LNCaP clone FGC (cell line): Measurements from ENCODE around the gene SASH3.

ENCODE experiments used
- DNase-seq: peaks from one replicate; pipeline ENCODE4 v3.0.0-alpha.2; 2011; ENCODE audit warnings: low read depth
- H3K4me3 ChIP-seq: 2 replicates; pipeline ENCODE4 v1.5.1; 2011; ENCODE audit warnings: mild to moderate bottlenecking, low read depth, low read length, control low read depth
- TF ChIP-seq, protein P1 (sequence below): IDR thresholded peaks from 2 replicates; pipeline ENCODE4 v1.5.1; 2012; ENCODE audit warnings: mild to moderate bottlenecking; ENCODE audit not compliant: control insufficient read depth, insufficient read depth; ENCODE audit errors: extremely low read depth

SASH3 gene

DNA sequence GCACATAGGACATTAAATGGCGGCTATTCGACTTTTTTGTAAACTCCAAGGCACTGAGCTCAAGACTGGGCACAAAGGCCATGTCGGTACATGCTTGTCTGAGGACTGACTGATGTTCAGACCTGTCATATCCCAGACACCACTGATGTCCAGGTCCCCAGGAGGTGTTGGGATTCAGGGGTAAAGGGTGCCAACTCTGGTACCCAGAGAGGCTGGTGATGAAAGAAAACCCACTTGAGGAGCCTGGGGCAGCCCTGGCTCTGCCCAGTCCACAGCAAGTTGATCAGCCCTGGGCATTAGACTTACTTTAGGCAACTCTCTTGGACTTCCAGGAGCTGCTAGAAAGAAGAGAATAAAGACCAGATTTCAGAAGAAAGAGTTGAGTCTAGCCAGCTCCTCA lies 18.7 kb downstream of the SASH3 start:
- no peak overlapping the region for H3K4me3 ChIP-seq
- TF ChIP-seq, protein P1, sequence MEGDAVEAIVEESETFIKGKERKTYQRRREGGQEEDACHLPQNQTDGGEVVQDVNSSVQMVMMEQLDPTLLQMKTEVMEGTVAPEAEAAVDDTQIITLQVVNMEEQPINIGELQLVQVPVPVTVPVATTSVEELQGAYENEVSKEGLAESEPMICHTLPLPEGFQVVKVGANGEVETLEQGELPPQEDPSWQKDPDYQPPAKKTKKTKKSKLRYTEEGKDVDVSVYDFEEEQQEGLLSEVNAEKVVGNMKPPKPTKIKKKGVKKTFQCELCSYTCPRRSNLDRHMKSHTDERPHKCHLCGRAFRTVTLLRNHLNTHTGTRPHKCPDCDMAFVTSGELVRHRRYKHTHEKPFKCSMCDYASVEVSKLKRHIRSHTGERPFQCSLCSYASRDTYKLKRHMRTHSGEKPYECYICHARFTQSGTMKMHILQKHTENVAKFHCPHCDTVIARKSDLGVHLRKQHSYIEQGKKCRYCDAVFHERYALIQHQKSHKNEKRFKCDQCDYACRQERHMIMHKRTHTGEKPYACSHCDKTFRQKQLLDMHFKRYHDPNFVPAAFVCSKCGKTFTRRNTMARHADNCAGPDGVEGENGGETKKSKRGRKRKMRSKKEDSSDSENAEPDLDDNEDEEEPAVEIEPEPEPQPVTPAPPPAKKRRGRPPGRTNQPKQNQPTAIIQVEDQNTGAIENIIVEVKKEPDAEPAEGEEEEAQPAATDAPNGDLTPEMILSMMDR: no peak
- no peak for DNase-seq

DNA sequence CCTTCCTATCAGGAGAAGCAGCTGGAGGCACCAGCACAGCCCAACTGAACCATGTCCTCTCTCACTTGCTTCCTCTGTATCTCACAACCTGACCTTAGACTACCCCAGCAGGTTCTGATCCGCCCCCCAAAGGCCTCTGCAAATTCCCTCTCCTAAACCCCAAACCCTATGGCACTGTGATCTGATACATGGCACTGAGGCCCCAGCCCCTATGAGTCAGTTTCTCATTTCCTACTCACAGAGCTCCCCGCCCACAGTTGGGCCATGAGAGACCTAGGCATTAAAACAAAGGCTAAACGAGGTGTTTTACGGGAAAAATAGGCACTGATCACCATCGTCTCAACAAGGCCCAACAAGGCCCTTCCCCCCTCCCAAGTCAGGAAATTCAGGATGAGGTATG lies 19.1 kb downstream of the SASH3 start:
- TF ChIP-seq, protein P1: no peak
- no peak for DNase-seq
- H3K4me3 ChIP-seq: no peak overlapping the region

DNA sequence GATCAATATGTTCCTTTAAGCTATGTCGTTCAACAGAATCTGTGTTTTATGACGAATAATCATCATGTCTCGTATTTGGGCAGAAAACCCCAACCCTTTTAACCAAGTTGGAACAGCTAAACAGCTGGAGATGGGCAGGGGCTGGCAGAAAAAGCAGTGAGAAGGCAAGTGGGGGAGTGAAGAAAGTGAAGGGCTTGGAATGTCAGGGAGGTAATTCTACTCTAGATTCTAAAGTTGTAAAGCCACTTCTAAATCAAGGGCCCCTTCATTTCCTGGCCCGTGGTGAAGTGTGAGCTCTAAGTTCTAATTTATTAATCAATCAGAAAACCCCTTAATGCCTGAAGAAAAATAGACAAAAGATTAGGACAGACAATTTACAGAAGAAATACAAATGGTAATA lies 20.4 kb downstream of the SASH3 start:
- TF ChIP-seq, protein P1: no peak
- no peak for DNase-seq
- no peak overlapping the region for H3K4me3 ChIP-seq

DNA sequence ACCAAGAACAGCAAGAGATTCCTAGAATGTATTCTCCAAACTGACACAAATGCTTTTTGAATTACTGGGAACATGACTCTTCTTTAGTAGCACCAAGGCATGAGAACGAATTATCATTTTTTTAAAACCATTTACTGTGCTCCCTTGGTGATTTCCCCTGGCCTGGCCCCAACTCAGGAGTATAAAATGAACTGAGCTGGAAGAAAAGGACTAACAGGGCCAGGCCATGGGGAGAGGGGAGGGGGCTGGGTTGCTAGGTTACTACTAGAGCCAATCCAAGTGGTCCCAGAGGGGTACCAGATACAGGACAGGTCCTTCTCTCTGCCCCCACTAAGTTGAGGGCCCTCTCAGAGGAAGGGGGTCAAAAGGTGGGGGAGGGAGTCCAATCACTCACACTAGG lies 23.1 kb downstream of the SASH3 start:
- TF ChIP-seq, protein P1: no peak
- no peak overlapping the region for H3K4me3 ChIP-seq
- no peak for DNase-seq

DNA sequence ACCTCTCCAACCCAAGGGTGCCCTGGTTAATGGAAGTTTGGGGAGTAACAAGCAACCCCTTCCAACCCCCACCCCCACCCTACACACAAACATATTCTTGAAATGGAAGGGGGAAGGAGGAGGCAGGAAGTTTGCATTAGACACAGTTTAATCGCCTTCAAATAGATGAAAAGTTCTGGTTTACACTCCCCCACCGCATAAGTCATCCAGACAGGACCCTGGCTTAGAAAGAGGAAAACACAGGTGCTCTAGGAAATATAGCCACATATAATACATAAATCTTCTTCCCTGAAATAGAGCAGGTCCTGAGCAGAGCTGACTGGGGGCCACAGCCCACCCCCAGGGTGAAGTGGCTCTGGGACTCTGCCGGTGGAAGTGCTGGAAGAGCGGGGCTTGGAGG lies 25.1 kb downstream of the SASH3 start:
- H3K4me3 ChIP-seq: no peak overlapping the region
- TF ChIP-seq, protein P1: no peak
- DNase-seq: no peak

DNA sequence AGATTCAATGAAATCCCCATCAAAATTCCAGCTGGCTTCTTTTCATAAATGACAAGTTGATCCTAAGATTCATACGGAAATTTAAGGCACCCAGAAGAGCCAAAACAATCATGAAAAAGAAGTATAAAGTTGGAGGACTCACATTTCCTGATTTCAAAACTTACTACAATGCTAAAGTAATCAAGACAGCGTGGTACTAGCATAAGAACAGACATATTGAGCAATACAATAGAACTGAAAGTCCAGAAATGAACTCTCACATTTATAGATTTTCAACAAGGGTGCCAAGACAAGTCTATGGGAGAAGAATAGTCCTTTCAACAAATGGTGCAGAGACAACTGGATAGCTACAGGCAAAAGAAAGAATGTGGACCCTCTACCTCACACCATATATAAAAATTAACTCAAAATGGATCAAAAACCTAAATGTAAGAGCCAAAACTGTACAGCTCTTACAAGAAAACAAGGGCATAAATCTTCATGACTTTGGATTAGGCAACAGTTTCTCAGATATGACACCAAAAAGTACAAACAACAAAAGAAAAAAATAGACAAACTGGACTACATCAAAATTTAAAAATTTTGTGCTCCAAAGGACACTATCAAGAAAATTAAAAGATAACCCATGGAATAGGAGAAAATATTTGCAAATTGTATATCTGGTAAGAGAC lies 28.5 kb downstream of the SASH3 start:
- no peak for DNase-seq
- TF ChIP-seq, protein P1: no peak
- no peak overlapping the region for H3K4me3 ChIP-seq

DNA sequence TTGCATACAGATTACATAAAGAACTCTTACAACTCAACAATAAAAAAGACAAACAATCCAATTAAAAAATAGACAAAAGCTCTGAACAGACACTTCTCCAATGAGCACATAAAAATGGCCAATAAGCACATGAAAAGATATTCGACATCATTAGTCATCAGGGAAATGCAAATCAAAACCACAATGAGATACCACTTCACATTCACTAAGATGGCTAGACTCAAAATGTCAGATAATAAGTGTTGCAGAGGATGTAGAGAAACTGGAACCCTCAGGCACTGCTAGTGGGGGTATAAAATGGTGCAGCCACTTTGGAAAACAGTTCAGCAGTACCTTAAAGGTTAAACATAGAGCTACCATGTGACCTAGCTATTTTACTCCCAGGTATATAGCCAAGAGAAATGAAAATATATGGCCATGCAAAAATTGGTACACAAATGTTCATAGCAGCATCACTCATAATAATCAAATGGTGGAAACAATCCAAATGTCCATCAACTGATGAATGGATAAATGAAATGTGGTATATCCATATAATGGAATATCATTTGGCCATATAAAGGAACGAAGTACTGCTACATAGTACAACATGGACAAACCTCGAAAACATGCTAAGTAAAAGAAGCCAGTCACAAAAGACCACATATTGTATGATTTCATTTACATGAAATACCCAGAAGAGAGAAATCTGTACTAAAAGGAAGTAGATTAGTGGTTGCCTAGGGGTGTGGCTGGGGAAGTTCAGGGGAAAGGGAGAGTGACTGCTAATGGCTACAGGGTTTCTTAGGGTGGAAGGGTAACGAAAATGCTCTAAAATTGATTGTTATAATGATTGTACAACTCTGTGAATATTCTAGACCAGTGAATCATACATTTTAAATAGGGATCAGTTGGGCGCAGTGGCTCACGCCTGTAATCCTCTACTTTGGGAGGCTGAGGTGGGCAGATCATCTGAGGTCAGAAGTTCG lies 29.4 kb downstream of the SASH3 start:
- TF ChIP-seq, protein P1: no peak
- no peak overlapping the region for H3K4me3 ChIP-seq
- no peak for DNase-seq
